IMR-90 (cell line): ENCODE data around the gene WNT9B.

Experiments
- MAZ ChIP-seq: IDR thresholded peaks from 2 replicates; pipeline ENCODE4 v1.6.1; 2012; ENCODE audit warnings: low read depth, mild to moderate bottlenecking, low read length, improper control_type of control experiment, moderate library complexity, borderline replicate concordance
- RFX5 ChIP-seq: IDR thresholded peaks from 2 replicates; pipeline ENCODE4 v1.8.0; 2012; ENCODE audit warnings: low read depth, mild to moderate bottlenecking, low read length, moderate library complexity
- TF ChIP-seq, protein P1 (sequence below): conservative IDR thresholded peaks from 2 replicates; pipeline ENCODE4 v1.5.1; 2012; ENCODE audit warnings: mild to moderate bottlenecking, low read depth, low read length, improper control_type of control experiment

DNA sequence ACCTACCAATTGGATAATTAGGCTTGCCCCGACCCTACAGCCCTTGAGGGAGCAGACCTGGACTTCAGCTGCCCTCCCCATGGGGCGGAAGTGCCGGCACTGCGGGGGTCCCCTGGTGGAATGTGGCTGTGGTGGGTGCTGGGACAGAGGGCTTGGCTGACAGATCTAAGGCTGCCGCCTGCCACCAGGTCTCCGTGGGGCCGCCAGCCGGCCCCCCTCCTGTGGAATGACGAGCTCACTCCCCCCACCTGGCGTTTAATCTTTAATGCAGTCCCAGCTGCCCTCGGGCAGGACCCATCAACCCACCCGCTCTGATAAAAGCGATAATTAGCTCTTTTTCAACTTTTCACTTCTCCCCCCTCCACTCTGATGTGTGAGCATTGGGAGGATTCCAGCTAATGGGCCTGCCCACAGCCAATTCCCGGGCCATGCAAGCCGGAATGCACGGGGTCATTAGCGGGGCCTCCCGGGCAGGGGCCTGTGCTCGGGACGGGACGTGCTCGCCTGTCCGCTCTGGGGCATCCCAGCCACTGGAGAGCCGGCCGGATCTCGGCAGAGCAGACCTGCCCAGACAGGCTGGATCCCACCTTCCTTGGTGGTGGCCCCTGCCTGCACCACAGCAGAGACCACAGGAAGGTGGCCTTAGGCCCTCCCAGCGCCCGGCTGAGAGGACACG lies 43.2 kb downstream of the WNT9B start:
- TF ChIP-seq, protein P1, sequence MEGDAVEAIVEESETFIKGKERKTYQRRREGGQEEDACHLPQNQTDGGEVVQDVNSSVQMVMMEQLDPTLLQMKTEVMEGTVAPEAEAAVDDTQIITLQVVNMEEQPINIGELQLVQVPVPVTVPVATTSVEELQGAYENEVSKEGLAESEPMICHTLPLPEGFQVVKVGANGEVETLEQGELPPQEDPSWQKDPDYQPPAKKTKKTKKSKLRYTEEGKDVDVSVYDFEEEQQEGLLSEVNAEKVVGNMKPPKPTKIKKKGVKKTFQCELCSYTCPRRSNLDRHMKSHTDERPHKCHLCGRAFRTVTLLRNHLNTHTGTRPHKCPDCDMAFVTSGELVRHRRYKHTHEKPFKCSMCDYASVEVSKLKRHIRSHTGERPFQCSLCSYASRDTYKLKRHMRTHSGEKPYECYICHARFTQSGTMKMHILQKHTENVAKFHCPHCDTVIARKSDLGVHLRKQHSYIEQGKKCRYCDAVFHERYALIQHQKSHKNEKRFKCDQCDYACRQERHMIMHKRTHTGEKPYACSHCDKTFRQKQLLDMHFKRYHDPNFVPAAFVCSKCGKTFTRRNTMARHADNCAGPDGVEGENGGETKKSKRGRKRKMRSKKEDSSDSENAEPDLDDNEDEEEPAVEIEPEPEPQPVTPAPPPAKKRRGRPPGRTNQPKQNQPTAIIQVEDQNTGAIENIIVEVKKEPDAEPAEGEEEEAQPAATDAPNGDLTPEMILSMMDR = no peak
- TF ChIP-seq RFX5 (no peak), MAZ (no peak)
